ENCODE measurements around the gene NOS1AP. TPM values are rescaled to one million over a fixed set of nuclear protein-coding genes. Genes with fewer than 3 reads are reported as not detected.
"Not testable (repeated sequence)": the region's sequence is repeated elsewhere in the genome, so short reads cannot be mapped to it uniquely, and the experiment has no call there.

NOS1AP gene
- total RNA-seq, 2 experiments from 2014 or later: not detected

DNA sequence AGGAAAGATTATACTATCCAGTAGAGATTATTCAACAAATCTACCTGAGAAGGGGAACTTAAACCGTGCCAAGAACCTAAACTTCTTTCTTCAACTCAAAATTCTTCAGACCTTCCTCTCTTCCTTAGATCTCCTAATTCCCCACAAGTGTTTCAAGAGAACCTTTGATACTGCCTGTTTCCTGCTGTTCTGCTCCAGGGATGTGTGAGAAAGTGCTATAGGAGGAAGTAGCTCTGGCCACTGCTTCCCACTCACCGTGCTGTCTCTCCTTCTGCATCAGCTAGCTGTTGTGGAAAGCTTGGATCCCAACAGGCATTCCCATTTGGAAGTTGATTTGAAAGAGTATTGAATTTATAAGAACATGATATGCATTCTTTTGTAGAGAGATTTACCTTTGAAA lies 4.5 kb upstream of the NOS1AP start:
- intact Hi-C loops (cut with micrococcal nuclease; ENCODE audit: unreplicated experiment): no loop called here
- Histone ChIP-seq H3K9me2 (ENCODE audit: insufficient read depth, low read length) (no peaks in the 10 kb centered on the region), H3K4me2 (ENCODE audit: low read length) (no peak overlapping the region), H2AFZ (ENCODE audit: low read length) (no peak overlapping the region), H3K4me3 (ENCODE audit: low read depth, low read length, poor library complexity, severe bottlenecking) (no peak overlapping the region), H3K4me1 (ENCODE audit: insufficient read depth, low read length, poor library complexity, severe bottlenecking) (no peaks in the 10 kb centered on the region), H3K27ac (ENCODE audit: low read depth, low read length, poor library complexity, severe bottlenecking) (no peak overlapping the region), H3K36me3 (ENCODE audit: insufficient read depth, low read length) (no peaks in the 10 kb centered on the region), H3K9me3 (ENCODE audit: low read length) (no peaks in the 10 kb centered on the region), H4K20me1 (ENCODE audit: insufficient read depth, low read length) (no peaks in the 10 kb centered on the region), H3K79me2 (ENCODE audit: insufficient read depth, low read depth, low read length) (no peaks in the 10 kb centered on the region)
- no peak for DNase-seq (ENCODE audit: low spot score)
- no TSS peak for BruUV-seq (replicated peaks)
- ChIA-PET POLR2A (interaction anchor here (1.0 kb wide), 1 partner anchor 26 kb away, joined by 3 read pairs; no protein-coding TSS in a partner anchor), CTCF (ENCODE audit: unreplicated experiment) (no interaction called here)
- no peak for TF ChIP-seq EZH2phosphoT487 (IDR thresholded peaks at IDR 0.05; ENCODE audit: borderline replicate concordance, low read depth, low read length)
- TF ChIP-seq, protein P1, sequence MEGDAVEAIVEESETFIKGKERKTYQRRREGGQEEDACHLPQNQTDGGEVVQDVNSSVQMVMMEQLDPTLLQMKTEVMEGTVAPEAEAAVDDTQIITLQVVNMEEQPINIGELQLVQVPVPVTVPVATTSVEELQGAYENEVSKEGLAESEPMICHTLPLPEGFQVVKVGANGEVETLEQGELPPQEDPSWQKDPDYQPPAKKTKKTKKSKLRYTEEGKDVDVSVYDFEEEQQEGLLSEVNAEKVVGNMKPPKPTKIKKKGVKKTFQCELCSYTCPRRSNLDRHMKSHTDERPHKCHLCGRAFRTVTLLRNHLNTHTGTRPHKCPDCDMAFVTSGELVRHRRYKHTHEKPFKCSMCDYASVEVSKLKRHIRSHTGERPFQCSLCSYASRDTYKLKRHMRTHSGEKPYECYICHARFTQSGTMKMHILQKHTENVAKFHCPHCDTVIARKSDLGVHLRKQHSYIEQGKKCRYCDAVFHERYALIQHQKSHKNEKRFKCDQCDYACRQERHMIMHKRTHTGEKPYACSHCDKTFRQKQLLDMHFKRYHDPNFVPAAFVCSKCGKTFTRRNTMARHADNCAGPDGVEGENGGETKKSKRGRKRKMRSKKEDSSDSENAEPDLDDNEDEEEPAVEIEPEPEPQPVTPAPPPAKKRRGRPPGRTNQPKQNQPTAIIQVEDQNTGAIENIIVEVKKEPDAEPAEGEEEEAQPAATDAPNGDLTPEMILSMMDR (conservative IDR thresholded peaks at IDR 0.05; ENCODE audit: low read length): no peak

DNA sequence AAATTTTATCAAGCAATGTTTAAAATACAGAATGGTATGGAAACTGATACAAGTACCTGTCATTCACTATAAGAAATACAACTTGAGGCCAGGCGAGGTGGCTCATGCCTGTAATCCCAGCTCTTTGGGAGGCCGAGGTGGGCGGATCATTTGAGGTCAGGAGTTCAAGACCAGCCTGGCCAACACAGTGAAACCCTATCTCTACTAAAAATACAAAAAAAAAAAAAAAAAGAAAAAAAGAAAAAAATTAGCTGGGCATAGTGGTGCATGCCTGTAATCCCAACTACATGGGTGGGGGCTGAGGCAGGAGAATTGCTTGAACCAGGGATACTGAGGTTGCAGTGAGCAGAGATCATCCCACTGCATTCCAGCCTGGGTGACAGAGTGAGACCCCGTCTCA lies 2.7 kb upstream of the NOS1AP start:
- CTCF ChIA-PET (ENCODE audit: unreplicated experiment); H3K9me2 ChIP-seq (ENCODE audit: insufficient read depth, low read length); H3K36me3 ChIP-seq (ENCODE audit: insufficient read depth, low read length); H3K9me3 ChIP-seq (ENCODE audit: low read length); H3K4me2 ChIP-seq (ENCODE audit: low read length); H2AFZ ChIP-seq (ENCODE audit: low read length); BruUV-seq (replicated peaks); H4K20me1 ChIP-seq (ENCODE audit: insufficient read depth, low read length); H3K27ac ChIP-seq (ENCODE audit: low read depth, low read length, poor library complexity, severe bottlenecking); DNase-seq (ENCODE audit: low spot score); POLR2A ChIA-PET; H3K4me1 ChIP-seq (ENCODE audit: insufficient read depth, low read length, poor library complexity, severe bottlenecking); H3K4me3 ChIP-seq (ENCODE audit: low read depth, low read length, poor library complexity, severe bottlenecking); H3K79me2 ChIP-seq (ENCODE audit: insufficient read depth, low read depth, low read length); intact Hi-C loops (cut with micrococcal nuclease; ENCODE audit: unreplicated experiment): not testable (repeated sequence)

DNA sequence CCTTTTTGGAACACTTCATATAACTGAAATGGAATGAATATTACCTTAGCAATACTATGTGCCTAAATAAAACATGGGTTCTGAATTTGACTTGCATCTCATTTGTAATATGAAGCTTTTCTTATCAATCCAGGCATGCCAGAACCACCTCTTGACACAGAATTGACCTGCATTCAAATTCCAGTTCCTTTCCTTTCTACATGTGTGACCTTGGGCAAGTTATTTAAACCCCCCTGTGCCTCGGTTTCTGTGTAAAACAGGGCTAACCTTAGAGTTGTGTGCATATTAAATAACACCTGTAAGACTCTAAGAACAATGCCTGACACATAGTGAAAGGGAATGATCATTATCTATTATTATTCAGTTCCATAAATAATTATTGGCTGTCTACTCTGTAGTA lies 2.0 kb upstream of the NOS1AP start:
- TF ChIP-seq, protein P1 (conservative IDR thresholded peaks at IDR 0.05; ENCODE audit: low read length): no peak
- no peak overlapping the region for H3K4me2 ChIP-seq (ENCODE audit: low read length)
- no peak for DNase-seq (ENCODE audit: low spot score)
- ChIA-PET POLR2A (no interaction called here), CTCF (ENCODE audit: unreplicated experiment) (no interaction called here)
- intact Hi-C loops (cut with micrococcal nuclease; ENCODE audit: unreplicated experiment): no loop called here
- H3K4me3 ChIP-seq (ENCODE audit: low read depth, low read length, poor library complexity, severe bottlenecking): no peak overlapping the region
- no peaks in the 10 kb centered on the region for H3K36me3 ChIP-seq (ENCODE audit: insufficient read depth, low read length)
- H3K9me3 ChIP-seq (ENCODE audit: low read length): no peaks in the 10 kb centered on the region
- H2AFZ ChIP-seq (ENCODE audit: low read length): no peak overlapping the region
- BruUV-seq (replicated peaks): no TSS peak
- no peaks in the 10 kb centered on the region for H3K79me2 ChIP-seq (ENCODE audit: insufficient read depth, low read depth, low read length)
- H3K9me2 ChIP-seq (ENCODE audit: insufficient read depth, low read length): no peaks in the 10 kb centered on the region
- H4K20me1 ChIP-seq (ENCODE audit: insufficient read depth, low read length): no peaks in the 10 kb centered on the region
- H3K27ac ChIP-seq (ENCODE audit: low read depth, low read length, poor library complexity, severe bottlenecking): no peak overlapping the region
- no peaks in the 10 kb centered on the region for H3K4me1 ChIP-seq (ENCODE audit: insufficient read depth, low read length, poor library complexity, severe bottlenecking)

All from OCI-LY7 (cell line).